GM21423 (cell line): Measurements from ENCODE around the gene XXYLT1.

Experiments used
- ATAC-seq: cut with Tn5 transposase; IDR thresholded peaks from one replicate; pipeline ENCODE4 v1.9.1; 2021; ENCODE audit warnings: mild to moderate bottlenecking, moderate library complexity; ENCODE audit not compliant: unreplicated experiment

XXYLT1 gene

DNA sequence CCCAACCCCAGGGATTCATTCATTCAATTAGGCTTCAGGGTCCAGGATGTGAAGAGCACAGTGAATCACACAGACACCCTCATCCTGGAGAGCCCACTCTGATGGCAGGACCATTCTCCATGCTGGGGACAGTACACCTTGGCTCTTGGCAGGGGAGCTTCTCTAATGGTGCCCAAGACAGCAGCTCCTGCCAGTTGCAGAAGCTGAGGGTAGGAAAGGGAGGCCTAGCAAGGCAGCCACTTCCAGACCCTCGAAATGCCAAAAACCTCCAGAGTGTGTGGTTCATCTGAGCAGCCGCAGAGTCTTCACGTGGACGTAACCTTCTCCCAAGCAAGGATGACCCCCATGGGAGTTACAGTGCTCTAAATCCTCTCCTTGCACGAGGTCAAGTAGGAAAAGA, 186.2 kb downstream of the XXYLT1 start:
- no peak for ATAC-seq

DNA sequence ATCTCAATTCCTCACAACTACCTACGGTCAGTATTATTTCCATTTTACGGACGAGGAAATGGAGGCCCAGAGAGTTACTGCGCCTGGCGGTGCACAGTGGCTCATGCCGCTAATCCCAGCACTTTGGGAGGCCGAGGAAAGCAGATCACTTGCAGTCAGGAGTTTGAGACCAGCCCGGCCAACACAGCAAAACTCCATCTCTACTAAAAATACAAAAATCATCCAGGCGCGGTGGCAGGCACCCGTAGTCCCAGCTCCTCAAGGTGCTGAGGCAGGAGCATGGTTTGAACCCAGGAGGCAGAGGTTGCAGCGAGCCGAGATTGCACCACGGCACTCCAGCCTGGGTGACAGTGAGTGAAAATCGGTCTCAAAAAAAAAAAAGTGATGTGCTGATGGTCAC, 187.3 kb downstream of the XXYLT1 start:
- no peak for ATAC-seq

GRCh38 chr3:195082811-195083210, 188.1 kb downstream of the XXYLT1 start:
- no peak for ATAC-seq

DNA sequence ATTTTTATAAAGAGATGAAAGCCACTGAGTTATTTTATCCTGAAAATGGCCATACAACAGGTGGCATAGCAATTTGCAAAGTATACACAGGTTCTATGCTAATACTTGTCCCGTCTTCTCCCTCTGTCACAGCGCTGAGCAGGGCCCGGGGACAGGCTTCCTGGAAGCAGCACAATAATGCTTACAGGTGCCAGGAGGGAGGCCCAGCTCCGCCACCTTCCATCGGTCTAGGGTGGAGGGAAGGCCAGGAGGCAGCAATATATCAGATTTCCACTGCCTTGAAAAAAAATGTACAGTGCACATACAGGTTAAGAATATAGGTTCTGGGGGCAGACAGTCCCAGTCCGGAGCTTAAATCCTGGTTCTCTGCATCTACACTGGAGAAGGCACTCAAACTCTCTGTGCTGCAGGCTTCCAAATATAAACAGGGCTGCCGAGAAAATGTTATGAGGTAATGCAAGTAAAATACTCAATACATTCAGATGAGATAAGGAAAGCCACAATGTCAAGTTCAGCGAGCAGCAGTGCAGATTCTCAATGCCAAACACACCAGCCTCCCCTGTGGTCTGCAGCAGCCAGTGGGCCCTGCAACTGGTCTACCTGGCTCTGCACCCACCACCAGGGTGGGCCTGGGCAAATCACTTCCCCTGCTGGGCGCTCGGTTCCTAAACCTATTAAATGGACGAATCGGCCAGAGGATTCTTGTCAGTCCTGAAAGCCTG, 189.6 kb downstream of the XXYLT1 start:
- no peak for ATAC-seq

GRCh38 chr3:195080571-195081151, 190.3 kb downstream of the XXYLT1 start:
- no peak for ATAC-seq

GRCh38 chr3:195080125-195080524, 190.8 kb downstream of the XXYLT1 start:
- ATAC-seq: no peak

DNA sequence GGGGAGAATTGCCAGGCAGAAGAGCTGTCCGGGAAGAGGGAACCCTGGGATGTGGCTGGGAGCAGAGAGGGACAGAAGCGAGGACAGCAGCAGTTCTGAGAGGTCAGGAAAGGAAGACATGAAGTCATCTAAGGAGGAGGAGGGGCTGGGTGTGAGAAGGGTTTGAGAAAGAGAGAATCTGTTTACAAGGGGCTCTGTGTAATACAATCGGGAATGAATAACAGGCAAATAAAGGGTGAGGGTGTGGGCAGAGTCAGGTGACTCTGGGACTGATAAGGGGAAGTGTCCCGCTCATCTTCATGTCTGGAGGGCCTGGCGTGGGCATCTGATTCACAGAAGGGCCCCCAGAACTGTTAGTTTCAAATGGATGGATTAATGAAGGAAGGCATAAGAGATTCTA, 191.3 kb downstream of the XXYLT1 start:
- ATAC-seq: no peak

DNA sequence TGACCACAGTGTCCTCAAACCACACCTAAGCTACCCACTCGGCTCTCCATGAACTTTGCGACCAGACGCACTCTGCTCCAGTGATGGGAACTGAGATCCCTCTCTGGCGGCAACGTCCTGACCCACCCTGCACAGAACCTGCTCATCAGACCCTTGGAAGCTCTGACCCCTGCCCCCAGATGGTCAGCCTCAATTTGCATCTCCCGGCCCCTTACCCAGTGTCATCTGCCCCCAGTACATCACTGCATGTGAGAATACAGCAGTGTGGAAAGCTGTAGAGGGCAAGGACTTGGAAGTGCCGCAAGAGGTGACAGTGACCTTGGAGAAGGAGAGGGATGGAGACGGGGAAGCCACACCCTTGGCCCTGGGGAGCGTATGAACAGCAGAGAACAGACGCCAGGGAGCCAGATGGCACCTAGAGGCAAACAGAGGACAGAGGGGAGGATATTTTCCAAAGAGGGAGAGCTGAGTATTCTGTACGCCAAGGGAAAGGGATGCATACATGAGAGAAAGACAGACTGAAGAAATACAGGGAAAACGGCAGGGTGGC, 192.0 kb downstream of the XXYLT1 start:
- ATAC-seq: no peak

- no peak for ATAC-seq
Observed at GRCh38 chr3:195077611-195078540, 193.1 kb downstream of the XXYLT1 start.

DNA sequence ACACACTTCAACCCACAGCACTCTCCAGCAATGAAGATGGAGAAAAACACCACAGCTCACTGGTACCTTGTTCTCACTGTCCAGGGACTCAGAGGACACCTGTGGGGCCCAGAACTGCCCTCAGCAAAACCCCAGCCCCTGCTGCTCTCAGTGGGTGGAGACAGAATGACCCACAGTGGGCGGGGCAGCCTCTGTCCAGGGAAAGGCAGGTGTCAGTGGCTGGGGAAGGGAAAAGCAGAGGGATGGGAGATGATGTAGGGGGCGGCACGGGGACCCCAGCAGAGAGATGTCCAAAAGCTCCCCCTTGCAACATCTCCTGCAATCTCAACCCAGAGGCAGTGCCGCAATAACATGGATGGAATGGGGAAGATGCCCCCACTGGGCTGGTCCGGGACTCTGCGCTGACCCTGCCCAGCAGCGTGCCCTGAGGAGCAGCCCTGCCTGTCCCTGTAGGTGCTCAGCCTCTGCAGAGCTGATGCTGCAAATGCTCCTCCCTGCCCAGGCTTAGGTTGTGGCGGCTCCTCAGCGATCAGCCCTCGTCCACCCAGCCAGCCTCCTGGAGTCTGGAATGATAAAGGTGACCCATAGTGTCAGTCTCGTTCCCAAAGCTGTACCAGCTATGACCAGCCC, 193.9 kb downstream of the XXYLT1 start:
- no peak for ATAC-seq

DNA sequence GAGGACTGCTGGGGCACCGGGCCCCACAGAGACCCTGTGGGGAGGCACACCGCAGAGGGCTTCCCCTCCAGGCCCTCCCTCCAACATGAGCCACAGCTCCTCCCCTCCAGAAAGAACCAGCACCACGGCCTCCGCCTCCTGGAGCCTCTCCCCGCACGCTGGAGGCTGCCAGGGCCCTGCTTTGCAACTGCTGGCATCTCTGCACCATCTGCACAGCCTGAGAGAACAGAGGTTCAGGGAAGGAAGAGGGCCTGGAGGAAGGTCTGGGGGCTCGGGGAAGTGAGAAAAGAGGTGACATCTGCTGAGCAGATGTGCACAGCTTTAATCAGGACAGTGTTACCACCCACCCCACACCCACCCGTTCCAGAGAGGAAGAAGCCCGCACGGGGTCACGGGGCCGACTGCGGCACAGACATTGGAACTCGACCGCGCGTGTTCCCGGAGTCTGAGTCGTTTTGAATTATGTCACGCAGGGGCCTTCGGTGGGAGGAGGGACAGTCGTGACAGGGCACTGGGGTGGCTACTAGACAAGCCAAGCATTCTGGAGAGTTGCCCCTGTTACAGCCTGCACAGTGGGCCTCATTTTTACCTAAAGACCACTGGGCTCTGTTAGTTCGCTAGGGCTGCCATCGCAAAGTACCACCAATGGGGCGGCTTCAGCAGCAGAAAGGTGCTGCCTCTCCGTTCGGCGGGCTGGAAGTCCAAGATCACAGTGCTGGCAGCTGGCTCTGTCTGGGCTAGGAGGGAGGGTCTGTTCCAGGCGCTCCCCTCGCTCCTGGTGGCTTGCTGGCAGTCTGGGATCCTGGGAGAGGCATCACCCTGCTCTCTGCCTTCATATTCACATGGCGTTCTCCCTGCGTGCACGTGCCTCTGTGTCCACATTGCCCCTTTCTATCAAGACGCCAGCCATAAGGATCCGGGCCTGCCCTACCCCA, 194.8 kb downstream of the XXYLT1 start:
- ATAC-seq: no peak

DNA sequence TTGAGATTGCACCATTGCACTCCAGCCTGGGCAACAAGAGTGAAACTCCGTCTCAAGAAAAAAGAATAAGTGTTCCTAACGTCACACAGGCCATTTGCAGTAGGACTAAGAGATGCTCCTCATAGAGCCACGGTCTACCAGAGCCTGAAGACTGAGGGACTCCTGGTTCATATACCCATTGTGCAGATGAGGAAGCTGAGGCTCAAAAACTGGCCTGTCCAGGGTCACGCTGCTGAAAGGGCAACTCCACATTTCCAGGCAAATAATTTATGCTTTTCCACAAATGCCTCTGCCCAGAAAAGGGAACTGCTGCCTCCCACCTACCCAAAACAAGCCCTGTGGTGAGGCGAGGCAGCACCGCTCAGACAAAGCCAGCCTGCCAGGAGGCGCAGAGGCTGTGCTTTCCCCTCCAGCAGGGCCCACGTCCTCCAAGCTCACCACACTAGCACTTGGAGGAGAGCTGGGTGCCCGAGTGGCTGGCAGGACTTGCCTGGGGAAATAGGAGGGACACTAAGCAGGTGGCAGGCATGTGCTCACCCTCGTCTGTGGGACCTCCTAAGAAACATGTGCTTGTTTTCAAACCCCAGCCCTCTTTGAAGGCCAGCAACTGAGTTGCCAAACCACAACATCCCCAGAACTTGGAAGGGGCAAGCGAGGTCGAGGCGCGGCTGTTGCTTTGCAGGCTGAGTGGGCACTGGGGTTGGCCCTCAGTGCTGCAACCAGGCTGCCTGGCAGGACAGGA, 195.6 kb downstream of the XXYLT1 start:
- no peak for ATAC-seq

DNA sequence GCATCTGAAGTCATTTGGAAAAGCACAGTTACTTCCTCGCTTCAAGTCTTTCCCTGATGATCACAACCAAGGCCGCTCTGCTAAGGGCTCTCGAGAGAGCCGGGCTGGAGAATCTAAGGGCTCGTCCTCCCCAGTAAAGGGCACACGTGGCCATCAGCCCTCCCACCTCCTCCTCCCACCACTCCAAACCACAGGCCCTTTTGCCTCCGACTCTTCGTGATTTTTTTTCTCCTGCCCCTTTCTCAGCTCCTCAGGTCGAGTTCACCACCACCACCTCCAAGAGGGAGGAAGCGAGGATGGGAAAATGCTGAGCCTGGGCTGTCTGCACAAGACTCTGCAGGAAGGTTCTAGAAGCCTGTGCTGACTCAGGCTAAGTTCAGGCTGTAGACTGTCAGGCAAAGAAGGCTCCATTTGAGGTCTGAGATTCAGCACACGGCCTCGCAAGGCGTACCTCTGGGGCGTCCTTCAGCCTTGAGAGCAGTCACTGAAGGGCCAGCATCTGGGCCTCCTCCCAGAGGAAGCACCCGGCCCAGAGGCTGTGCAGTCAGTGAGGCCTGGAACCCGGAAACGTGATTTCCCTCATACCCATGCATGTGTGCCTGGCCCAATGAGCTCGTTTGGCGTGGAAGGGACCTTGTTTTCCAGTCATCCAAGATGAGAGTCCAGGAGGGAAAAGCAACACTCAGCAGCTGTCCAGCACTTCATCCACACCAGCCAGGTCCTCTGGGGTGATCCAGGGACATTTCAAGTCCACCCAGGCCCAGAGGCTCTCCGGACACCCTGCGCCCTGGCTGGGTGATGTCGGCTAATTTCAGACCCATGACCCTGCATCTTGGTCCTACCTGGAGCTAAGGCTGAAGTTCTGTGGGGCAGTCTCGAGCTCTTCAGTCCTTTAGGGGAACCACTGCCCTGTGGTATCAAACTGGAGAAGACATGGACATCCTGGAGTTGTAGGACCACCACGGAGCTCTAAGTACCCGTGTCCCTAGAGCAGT, 196.8 kb downstream of the XXYLT1 start:
- no peak for ATAC-seq

GRCh38 chr3:195072916-195073564, 197.9 kb downstream of the XXYLT1 start:
- ATAC-seq: no peak

GRCh38 chr3:195071916-195072820, 198.8 kb downstream of the XXYLT1 start:
- ATAC-seq: no peak

DNA sequence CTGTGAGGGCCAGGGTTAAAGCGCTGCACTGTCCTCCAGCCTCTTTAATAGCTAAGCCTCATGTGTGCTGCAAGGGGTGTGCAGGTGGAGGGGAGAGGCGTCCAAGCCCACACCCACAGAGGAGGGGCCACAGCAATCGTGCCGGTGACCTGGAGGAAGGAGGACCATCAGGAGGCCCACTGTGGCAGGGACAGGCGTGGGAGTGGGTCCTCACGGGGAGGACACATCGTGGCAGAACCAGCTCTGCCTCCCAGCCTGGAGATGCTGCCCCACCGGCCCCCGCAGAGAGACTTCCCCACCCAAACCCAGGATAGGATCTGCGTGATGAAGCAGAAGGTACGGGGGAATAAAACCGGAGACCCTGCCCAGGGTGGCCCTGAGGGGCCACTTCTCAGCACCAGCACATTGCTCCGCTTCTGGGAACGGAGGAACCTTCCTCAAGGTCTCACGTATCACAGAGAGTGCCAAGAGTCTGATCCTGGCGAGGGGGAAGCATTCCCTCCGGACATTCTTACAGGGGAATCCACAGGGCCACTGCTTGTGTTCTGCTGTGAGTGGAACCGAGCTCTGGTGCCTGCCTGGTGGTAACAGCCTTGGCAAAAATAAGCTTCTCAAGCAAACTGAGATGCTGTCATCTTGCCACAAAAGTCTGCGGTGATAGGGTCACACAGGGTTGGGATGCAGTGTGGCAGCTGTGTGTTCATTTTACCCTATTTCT, 199.8 kb downstream of the XXYLT1 start:
- no peak for ATAC-seq
